ENCODE data around the gene NTHL1. TPM values are rescaled to one million over a fixed set of nuclear protein-coding genes. Genes with fewer than 3 reads are reported as not detected.

The NTHL1 gene
- total RNA-seq, 1 donor from 2014 or later = 25.6 TPM

DNA sequence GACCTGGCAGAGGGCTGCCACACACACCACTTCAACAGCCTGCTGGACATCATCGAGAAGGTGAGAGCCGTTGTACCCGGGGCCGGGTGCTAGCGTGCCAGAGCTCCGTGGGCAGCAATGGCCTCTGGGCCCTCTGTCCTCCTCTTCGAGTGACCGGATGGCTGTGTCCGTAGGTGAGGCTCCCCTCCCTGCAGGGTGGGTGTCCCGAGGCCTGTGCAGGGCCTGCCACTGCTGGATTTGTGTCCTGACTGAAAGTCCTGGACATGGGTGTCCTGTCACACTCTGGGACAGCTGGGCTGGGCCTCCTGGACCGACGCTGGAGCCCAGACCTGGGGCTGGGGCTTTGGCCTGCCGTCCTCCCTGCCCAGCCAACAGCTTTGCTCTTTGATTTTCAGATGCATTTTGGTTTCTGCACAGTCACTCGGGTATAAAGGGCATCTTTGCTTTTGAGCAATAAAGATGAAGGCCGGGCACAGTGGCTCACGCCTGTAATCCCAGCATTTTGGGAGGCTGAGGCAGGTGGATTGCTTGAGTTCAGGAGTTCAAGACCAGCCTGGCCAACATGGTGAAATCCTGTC is 16.8 kb upstream of the NTHL1 start:
- TF ChIP-seq, protein P1, sequence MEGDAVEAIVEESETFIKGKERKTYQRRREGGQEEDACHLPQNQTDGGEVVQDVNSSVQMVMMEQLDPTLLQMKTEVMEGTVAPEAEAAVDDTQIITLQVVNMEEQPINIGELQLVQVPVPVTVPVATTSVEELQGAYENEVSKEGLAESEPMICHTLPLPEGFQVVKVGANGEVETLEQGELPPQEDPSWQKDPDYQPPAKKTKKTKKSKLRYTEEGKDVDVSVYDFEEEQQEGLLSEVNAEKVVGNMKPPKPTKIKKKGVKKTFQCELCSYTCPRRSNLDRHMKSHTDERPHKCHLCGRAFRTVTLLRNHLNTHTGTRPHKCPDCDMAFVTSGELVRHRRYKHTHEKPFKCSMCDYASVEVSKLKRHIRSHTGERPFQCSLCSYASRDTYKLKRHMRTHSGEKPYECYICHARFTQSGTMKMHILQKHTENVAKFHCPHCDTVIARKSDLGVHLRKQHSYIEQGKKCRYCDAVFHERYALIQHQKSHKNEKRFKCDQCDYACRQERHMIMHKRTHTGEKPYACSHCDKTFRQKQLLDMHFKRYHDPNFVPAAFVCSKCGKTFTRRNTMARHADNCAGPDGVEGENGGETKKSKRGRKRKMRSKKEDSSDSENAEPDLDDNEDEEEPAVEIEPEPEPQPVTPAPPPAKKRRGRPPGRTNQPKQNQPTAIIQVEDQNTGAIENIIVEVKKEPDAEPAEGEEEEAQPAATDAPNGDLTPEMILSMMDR (IDR thresholded peaks at IDR 0.05; ENCODE audit: unreplicated experiment) = no peak
- no peak overlapping the region for H3K4me3 Mint-ChIP-seq (ENCODE audit: unreplicated experiment)
- H3K4me1 Mint-ChIP-seq (ENCODE audit: unreplicated experiment) = no peaks in the 10 kb centered on the region
- H3K27ac Mint-ChIP-seq (ENCODE audit: unreplicated experiment) = no peak overlapping the region
- peaks cover 7% of the 10 kb centered on the region for H3K27me3 Mint-ChIP-seq (ENCODE audit: unreplicated experiment)
- H3K36me3 Mint-ChIP-seq (ENCODE audit: low read depth, unreplicated experiment) = peaks cover 18% of the 10 kb centered on the region
- DNase-seq (ENCODE audit: low spot score) = no peak
- H3K9me3 Mint-ChIP-seq (ENCODE audit: unreplicated experiment) = no peaks in the 10 kb centered on the region

DNA sequence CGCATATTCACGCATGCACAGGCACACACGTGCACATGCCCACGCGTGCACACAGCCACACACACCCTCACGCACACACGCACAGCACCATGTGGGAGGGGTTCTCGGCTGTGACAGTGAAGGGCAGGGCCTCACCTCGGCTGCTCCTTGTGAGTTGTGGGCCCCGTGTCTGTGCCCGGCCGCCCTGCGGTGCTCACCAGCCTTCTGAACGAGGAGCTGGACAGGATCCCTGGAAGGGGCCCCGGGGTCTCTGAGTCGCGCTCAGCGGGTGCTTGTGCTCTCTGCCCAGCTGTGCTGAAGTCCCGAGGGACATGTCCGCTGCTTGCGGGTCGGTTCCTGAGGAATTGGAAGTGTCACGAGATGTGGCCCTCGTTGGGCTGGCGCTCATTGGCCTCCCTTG is 16.2 kb upstream of the NTHL1 start:
- no peaks in the 10 kb centered on the region for H3K4me1 Mint-ChIP-seq (ENCODE audit: unreplicated experiment)
- peaks cover 7% of the 10 kb centered on the region for H3K27me3 Mint-ChIP-seq (ENCODE audit: unreplicated experiment)
- H3K4me3 Mint-ChIP-seq (ENCODE audit: unreplicated experiment) = no peak overlapping the region
- TF ChIP-seq, protein P1 (IDR thresholded peaks at IDR 0.05; ENCODE audit: unreplicated experiment) = no peak
- no peak for DNase-seq (ENCODE audit: low spot score)
- H3K36me3 Mint-ChIP-seq (ENCODE audit: low read depth, unreplicated experiment) = peaks cover 16% of the 10 kb centered on the region
- H3K27ac Mint-ChIP-seq (ENCODE audit: unreplicated experiment) = no peak overlapping the region
- no peaks in the 10 kb centered on the region for H3K9me3 Mint-ChIP-seq (ENCODE audit: unreplicated experiment)

DNA sequence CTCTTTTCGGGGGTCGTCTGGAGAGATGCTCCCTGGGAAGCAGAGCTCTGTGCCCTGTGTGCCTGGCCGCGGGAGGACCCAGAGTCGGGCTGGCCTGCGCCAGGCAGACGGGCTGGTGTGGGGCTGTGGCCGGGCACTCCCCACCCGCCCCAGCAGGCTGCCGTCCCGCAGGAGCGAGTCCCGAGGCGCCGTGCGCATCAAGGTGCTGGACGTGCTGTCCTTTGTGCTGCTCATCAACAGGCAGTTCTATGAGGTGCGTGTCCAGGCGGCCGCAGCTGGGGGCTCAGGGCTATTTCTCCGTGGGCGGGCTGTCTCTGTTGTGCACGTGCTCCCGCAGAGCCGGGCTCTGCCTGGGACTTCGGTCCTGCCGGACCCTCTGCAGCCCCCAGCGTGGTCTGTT is 15.2 kb upstream of the NTHL1 start:
- peaks cover 8% of the 10 kb centered on the region for H3K27me3 Mint-ChIP-seq (ENCODE audit: unreplicated experiment)
- H3K36me3 Mint-ChIP-seq (ENCODE audit: low read depth, unreplicated experiment) = peaks cover 20% of the 10 kb centered on the region
- no peak for DNase-seq (ENCODE audit: low spot score)
- H3K9me3 Mint-ChIP-seq (ENCODE audit: unreplicated experiment) = no peaks in the 10 kb centered on the region
- no peaks in the 10 kb centered on the region for H3K4me1 Mint-ChIP-seq (ENCODE audit: unreplicated experiment)
- H3K4me3 Mint-ChIP-seq (ENCODE audit: unreplicated experiment) = no peak overlapping the region
- no peak overlapping the region for H3K27ac Mint-ChIP-seq (ENCODE audit: unreplicated experiment)
- TF ChIP-seq, protein P1 (IDR thresholded peaks at IDR 0.05; ENCODE audit: unreplicated experiment) = no peak

DNA sequence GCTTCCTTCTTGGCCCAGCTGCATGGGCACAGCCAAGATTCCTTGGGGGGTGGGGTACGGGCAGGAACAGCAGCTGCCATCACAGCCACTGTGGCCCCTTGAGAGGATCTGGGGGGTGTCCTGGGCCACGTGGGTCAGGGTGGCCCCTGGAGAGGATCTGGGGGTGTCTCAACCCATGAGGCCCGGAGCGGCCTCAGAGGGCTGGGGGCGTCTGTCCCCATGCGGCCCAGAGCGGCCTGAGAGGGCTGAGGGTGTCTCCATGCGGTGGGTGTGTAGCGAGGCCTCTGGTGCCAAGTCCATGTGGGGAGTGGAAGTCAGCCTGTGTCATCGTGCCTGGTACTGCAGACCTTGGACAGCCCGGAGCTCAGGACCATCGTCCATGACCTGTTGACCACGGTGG is 13.9 kb upstream of the NTHL1 start:
- no peak overlapping the region for H3K27ac Mint-ChIP-seq (ENCODE audit: unreplicated experiment)
- H3K27me3 Mint-ChIP-seq (ENCODE audit: unreplicated experiment) = peaks cover 8% of the 10 kb centered on the region

DNA sequence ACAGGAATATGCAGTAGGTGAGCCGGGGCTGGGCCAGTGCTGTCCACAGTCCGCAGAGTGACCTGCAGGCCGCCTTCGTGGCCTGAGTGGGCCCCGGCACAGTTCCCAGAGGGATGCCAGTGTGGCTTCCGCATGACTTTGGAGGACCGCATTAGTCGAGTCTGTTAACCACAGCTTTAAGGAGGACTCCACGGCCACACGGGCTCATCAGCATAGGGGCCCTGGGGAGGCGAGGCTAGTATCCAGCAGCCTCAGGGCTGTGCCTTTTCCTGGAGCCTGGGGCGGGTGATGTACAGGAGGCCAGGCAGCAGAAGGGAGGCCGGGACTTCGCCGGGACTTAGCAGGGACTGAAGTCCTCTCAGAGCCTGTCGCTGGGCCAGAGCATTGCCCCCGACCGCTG is 13.4 kb upstream of the NTHL1 start:
- DNase-seq (ENCODE audit: low spot score) = no peak
- H3K4me3 Mint-ChIP-seq (ENCODE audit: unreplicated experiment) = no peak overlapping the region
- H3K27ac Mint-ChIP-seq (ENCODE audit: unreplicated experiment) = no peak overlapping the region
- peaks cover 7% of the 10 kb centered on the region for H3K27me3 Mint-ChIP-seq (ENCODE audit: unreplicated experiment)
- H3K4me1 Mint-ChIP-seq (ENCODE audit: unreplicated experiment) = no peaks in the 10 kb centered on the region
- TF ChIP-seq, protein P1 (IDR thresholded peaks at IDR 0.05; ENCODE audit: unreplicated experiment) = no peak
- no peaks in the 10 kb centered on the region for H3K9me3 Mint-ChIP-seq (ENCODE audit: unreplicated experiment)
- peaks cover 14% of the 10 kb centered on the region for H3K36me3 Mint-ChIP-seq (ENCODE audit: low read depth, unreplicated experiment)

More for the DNA sequence above, 13.9 kb upstream of the NTHL1 start:
- no peak overlapping the region for H3K4me3 Mint-ChIP-seq (ENCODE audit: unreplicated experiment)
- H3K4me1 Mint-ChIP-seq (ENCODE audit: unreplicated experiment) = no peaks in the 10 kb centered on the region
- no peak for DNase-seq (ENCODE audit: low spot score)
- peaks cover 17% of the 10 kb centered on the region for H3K36me3 Mint-ChIP-seq (ENCODE audit: low read depth, unreplicated experiment)
- no peaks in the 10 kb centered on the region for H3K9me3 Mint-ChIP-seq (ENCODE audit: unreplicated experiment)
- TF ChIP-seq, protein P1 (IDR thresholded peaks at IDR 0.05; ENCODE audit: unreplicated experiment) = no peak
